Stimulated activated CD8-positive, alpha-beta memory T cell treated with anti-CD3 and anti-CD28 coated beads, Interleukin-4, amount 100 ng/mL, for 1 hour (primary cell): Measurements from ENCODE around the gene COL5A2.

Source experiments
- DNase-seq, 2 donors: peaks; one replicate each; pipeline ENCODE4 v3.0.0-alpha.2; 2020; ENCODE audit warnings: low read depth in 2 of 2, low spot score in 1 of 2

Gene COL5A2

DNA sequence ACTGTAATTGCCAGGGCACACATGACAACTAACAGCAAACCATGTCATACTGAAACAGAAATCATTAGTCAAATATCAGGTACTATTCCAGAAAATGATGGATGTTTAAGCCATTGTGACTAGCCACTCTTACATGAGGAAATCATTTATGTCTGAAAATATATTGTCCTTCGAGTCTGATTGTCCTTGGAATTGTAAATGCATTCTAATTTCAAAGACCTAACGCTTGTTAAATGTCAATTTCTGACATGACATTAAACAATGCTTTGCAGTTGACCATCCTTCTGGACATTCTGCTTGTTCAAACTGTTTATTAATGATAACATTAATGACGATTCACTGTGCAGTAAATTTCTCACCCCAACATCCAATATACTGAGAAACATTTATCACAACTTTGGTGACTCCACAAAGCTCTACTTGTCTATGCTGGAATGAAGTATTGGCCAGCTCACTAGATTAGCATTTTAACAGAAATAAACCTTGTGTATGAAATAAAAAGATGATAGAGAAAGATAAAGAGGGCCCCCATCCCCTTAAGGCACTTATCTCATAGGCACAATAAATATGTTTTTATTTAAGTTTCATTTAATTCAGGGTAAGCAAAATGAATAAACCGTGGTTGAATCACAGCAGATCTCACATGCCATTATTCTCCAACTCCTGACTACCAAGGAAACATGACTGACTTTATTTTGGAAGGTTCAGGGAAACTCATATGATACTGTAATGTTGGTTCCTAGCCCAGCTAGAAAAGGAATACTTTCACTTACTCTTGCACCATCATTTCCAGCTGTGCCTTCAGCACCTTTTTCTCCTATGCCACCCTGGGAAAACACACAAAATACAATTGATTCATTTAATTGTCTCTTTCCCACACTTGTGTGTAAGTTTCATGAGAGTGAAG lies 123.1 kb downstream of the COL5A2 start:
- no peak for DNase-seq

- no peak for DNase-seq
Observed at GRCh38 chr2:189050165-189050712, 129.3 kb downstream of the COL5A2 start.

- no peak for DNase-seq
Observed at GRCh38 chr2:189049709-189050164, 129.8 kb downstream of the COL5A2 start.

DNA sequence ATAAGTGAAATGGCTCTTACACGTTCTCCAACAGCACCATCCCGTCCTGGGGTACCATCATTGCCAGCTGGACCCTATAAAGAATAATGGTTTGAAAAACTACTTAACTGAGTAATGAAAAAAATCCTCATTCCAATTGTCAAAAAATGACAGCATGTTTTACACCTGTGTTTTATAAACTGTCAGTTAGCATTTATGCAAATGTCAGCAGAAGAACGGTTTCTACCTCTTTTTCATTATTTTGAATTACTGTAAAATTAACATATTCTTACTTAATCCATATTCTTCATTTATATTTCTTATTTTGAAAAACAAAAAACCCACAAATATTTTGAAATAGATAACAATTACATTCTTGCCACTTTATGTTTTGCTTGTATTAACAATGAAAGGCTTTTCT lies 131.4 kb downstream of the COL5A2 start:
- DNase-seq: no peak

DNA sequence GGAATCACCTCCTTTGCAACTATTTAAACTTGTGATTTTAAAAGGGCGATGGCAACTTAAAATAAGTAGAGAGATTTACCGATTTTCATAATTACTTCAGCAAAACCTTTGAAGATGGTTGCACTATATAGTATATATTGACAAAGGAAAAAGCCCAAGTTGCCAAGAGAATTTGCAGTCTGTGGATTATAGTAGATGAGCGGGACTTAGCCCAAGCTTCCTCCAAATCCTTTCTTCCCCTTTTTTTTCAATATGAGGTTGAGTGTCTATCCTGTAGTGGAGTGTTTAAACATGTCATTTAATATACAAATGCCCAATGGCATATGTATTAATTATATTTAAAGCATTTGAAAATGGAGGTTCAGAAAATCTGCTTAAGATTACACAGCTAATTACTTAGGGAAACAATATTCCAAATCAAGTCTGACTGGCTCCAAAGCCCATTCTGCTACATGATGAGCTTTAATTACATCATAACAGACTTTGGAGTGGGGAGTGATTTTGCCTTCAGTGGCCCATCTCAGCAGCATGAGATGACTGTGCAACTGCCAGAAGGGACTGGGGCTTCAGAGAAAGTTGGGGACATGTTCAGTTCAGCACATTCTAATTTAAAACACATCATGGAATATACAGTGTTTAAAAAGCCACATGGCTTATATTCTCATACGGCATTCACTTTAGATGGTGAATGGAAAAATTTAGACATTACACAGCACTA lies 132.2 kb downstream of the COL5A2 start:
- DNase-seq: no peak

DNA sequence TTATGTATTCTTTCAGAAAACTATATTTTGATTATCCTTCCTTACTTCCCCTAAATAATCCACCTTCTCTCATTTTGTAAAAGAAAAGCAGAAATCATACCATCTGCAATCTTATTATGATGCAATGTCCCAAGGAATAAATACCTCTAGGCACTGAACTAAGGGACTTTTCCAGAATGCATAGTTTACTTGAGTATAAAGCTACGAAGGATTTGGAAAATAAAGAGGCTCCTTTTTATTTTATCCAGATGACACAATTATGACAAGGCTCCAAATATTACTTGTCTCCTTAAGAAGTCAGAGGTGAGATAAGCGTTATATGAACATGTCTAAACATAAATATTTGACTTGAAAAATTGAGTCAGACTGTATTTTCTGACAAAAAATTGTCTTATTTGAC lies 133.2 kb downstream of the COL5A2 start:
- no peak for DNase-seq

- no peak for DNase-seq
Observed at GRCh38 chr2:189045836-189046235, 133.7 kb downstream of the COL5A2 start.

- no peak for DNase-seq
Observed at GRCh38 chr2:189037518-189037917, 142.0 kb downstream of the COL5A2 start.

- DNase-seq: no peak
Observed at GRCh38 chr2:189024901-189025618, 154.5 kb downstream of the COL5A2 start.

GRCh38 chr2:189022492-189022891 lies 157.1 kb downstream of the COL5A2 start:
- DNase-seq: no peak

GRCh38 chr2:189022053-189022481 lies 157.5 kb downstream of the COL5A2 start:
- DNase-seq: no peak

- DNase-seq: no peak
Observed at GRCh38 chr2:189020179-189020578, 159.4 kb downstream of the COL5A2 start.

DNA sequence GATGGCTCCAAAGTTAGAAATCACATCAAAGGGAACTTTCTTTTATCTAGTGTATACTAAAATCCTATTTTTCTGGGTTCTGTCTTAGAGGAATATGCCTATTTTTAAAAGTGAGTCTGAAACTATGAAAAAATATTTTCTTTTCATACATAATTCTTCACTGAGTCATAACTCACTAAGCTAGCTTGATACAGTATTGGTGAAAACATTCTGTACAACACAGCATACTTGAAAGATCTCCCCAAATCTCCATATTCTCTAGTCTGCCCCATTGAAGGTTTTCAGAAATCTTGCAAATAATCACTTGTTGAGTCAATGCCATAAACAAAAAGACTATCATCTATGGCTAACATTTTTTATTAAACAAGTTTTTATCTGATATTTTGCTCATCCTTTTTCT lies 160.9 kb downstream of the COL5A2 start:
- no peak for DNase-seq

DNA sequence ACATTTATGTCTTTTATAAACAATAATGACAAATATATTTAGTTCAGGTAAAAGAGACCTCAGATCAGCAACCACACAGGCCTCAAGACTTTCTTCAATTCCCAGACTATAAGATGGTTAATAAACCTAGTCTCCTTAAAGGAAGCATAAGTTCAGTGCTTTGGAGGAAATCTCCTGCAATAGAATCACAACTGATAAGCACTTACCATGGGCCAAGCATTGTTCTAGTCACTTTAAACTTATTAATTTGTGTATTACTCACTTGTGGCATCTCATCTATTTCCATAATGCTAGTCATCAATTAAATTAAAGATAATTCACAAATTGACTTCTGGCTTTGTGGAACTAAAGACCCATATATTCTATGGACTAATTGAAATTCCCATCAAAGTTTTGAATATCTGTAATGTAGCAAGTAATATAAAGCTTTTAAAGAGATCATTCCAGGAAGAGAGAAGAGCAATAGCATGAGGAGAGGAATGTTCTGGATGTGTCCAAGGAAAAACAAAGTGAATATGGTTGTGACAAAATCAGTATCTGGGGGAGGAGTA lies 163.2 kb downstream of the COL5A2 start:
- no peak for DNase-seq

DNA sequence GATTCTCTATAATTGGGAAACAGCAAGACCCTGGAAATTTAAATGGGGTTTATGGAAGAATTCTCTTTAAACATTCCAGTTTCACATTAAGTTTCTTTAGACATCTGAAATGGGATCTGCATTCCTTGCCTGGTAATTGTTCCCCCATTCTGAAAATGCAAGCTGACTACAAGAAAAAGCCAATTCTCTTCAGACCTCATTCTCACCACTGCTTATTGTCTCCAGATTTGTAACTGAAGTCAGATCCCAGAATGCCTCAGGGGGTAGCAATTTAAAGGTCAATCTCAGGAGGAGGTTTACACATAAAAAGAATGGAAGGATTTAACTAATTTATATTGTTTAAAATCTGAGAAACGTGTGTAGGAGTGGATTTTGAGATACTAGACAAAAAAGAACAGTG lies 164.2 kb downstream of the COL5A2 start:
- DNase-seq: no peak

- DNase-seq: no peak
Observed at GRCh38 chr2:189014449-189015138, 165.0 kb downstream of the COL5A2 start.

DNA sequence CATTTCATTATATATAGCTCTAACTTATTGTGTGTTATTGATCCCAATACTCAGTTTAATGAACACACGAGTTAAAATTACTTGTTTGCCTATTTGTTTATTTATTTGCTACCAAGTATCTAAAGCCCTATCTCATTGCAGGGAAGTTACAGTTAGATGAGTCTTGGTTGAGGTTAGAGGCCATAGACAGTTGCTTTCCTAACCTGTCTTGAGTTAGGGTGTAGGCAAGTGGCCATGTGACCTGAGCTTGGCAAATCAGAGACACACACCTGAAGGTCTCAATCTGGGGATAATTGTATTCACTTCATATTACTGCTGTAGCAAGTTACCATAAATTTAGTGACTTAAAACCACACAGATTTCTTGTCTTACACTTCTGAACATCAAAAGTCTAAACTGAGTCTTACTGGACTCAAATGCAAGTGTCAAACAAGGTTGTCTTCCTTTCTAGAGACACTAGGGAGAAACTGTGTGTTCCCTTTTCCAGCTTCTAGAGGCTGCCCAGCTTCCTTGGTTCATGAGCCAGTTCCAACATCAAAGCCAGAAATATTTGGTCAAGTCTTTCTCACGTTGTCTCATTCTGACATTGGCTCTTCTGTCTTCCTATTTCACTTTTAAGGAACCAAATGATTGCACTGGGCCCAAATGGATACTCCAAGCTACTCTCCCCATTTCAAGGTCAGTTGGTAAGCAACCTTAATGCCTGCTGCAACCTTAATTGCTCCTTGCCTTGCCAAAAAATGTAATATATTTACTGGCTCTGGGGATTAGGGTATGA lies 165.7 kb downstream of the COL5A2 start:
- no peak for DNase-seq

- no peak for DNase-seq
Observed at GRCh38 chr2:189013031-189013430, 166.5 kb downstream of the COL5A2 start.

GRCh38 chr2:189012351-189012750 lies 167.2 kb downstream of the COL5A2 start:
- no peak for DNase-seq

DNA sequence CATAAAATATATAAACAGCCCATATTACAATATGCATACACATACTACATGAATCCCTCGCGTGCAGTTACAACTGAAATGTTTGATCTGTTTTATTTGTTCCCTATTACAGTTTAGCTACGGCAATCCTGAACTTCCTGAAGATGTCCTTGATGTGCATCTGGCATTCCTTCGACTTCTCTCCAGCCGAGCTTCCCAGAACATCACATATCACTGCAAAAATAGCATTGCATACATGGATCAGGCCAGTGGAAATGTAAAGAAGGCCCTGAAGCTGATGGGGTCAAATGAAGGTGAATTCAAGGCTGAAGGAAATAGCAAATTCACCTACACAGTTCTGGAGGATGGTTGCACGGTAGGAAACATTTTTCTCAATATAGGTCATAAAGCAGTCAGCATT lies 169.0 kb downstream of the COL5A2 start:
- no peak for DNase-seq
